ENCODE measurements around the gene RGL4. TPM values are rescaled to one million over a fixed set of nuclear protein-coding genes. Genes with fewer than 3 reads are reported as not detected.

The RGL4 gene
- total and polyA plus RNA-seq, 2 experiments from 2014 or later, result 0.16 TPM; not detected in 1

DNA sequence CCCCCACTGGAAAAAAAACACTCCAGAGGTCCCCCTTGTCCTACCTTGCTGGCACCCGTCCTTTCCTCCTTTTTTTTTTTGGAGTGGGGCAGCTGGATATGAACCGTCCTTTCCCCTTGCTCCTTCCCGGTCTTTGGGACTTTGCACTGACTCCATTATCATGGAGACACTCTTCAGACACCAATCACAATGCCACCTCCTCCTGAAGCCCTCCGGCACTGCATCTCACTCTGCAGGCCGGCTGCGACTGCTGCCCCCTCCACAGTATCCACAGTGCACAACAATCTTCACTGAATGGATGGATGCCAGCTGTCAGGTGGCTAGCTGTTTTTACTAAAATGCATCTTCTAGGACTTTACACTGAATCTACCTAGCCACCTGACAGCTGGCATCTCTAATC, 12.7 kb upstream of the RGL4 start (continued):
- TF ChIP-seq, protein P1, sequence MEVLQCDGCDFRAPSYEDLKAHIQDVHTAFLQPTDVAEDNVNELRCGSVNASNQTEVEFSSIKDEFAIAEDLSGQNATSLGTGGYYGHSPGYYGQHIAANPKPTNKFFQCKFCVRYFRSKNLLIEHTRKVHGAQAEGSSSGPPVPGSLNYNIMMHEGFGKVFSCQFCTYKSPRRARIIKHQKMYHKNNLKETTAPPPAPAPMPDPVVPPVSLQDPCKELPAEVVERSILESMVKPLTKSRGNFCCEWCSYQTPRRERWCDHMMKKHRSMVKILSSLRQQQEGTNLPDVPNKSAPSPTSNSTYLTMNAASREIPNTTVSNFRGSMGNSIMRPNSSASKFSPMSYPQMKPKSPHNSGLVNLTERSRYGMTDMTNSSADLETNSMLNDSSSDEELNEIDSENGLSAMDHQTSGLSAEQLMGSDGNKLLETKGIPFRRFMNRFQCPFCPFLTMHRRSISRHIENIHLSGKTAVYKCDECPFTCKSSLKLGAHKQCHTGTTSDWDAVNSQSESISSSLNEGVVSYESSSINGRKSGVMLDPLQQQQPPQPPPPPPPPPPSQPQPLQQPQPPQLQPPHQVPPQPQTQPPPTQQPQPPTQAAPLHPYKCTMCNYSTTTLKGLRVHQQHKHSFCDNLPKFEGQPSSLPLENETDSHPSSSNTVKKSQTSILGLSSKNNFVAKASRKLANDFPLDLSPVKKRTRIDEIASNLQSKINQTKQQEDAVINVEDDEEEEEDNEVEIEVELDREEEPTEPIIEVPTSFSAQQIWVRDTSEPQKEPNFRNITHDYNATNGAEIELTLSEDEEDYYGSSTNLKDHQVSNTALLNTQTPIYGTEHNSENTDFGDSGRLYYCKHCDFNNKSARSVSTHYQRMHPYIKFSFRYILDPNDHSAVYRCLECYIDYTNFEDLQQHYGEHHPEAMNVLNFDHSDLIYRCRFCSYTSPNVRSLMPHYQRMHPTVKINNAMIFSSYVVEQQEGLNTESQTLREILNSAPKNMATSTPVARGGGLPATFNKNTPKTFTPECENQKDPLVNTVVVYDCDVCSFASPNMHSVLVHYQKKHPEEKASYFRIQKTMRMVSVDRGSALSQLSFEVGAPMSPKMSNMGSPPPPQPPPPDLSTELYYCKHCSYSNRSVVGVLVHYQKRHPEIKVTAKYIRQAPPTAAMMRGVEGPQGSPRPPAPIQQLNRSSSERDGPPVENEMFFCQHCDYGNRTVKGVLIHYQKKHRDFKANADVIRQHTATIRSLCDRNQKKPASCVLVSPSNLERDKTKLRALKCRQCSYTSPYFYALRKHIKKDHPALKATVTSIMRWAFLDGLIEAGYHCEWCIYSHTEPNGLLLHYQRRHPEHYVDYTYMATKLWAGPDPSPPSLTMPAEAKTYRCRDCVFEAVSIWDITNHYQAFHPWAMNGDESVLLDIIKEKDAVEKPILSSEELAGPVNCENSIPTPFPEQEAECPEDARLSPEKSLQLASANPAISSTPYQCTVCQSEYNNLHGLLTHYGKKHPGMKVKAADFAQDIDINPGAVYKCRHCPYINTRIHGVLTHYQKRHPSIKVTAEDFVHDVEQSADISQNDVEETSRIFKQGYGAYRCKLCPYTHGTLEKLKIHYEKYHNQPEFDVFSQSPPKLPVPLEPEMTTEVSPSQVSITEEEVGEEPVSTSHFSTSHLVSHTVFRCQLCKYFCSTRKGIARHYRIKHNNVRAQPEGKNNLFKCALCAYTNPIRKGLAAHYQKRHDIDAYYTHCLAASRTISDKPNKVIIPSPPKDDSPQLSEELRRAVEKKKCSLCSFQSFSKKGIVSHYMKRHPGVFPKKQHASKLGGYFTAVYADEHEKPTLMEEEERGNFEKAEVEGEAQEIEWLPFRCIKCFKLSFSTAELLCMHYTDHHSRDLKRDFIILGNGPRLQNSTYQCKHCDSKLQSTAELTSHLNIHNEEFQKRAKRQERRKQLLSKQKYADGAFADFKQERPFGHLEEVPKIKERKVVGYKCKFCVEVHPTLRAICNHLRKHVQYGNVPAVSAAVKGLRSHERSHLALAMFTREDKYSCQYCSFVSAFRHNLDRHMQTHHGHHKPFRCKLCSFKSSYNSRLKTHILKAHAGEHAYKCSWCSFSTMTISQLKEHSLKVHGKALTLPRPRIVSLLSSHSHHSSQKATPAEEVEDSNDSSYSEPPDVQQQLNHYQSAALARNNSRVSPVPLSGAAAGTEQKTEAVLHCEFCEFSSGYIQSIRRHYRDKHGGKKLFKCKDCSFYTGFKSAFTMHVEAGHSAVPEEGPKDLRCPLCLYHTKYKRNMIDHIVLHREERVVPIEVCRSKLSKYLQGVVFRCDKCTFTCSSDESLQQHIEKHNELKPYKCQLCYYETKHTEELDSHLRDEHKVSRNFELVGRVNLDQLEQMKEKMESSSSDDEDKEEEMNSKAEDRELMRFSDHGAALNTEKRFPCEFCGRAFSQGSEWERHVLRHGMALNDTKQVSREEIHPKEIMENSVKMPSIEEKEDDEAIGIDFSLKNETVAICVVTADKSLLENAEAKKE (CRISPR knock-in tag; IDR thresholded peaks at IDR 0.05), result no peak

DNA sequence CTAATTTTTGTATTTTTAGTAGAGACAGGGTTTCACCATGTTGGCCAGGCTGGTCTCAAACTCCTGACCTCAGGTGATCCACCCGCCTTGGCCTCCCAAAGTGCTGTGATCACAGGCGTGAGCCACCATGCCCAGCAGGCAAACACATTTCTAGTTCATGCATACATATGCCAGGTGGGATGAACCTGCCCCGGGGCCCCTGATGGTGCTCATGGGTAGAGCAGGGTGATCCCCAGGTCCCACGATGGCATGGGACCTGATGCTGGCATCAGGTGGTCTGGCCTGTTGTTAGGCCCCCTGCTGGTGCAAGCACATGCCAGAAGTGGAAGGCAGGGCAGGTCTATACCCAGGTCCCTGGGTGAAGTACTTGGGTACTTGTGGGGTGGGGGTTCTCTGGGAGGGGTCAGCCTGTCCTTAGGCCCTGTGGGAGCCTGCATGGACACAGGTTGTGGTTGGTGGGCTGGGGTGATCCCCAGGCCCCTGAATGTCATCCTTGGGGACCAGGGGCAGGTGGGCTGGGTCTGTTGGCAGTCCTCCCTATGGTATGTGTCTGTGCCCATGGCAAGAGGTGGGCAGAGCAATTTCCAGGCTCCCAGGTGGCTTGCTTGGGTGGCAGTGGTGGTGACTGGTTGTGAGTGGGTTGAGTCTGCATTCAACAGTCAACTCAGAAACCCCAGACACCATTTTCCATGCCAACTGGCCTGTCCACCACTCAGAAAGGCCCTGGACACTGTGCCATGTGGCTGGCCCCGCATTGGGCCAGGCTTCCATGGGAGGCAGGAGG, 9.6 kb upstream of the RGL4 start:
- no peaks in the 10 kb centered on the region for H3K4me1 ChIP-seq (ENCODE audit: insufficient read depth)
- H3K79me2 ChIP-seq (replicated peaks; ENCODE audit: insufficient read depth), result no peaks in the 10 kb centered on the region
- H3K4me3 ChIP-seq, result no peak overlapping the region
- H4K20me1 ChIP-seq (replicated peaks; ENCODE audit: insufficient read depth), result peaks cover 3% of the 10 kb centered on the region; the same call in 1 of the 2 replicates
- no peak overlapping the region for H3K27ac ChIP-seq (ENCODE audit: low read depth)
- no peaks in the 10 kb centered on the region for H3F3A ChIP-seq (replicated peaks; ENCODE audit: low read depth)
- Mint-ChIP-seq H3K9me3 (no peaks in the 10 kb centered on the region; the same call in 2 of the 3 replicates), H3K4me3 (no peak overlapping the region), H3K4me1 (peaks cover 9% of the 10 kb centered on the region), H3K36me3 (ENCODE audit: low read depth) (no peaks in the 10 kb centered on the region), H3K27me3 (ENCODE audit: insufficient read depth, low read depth, poor library complexity) (peaks cover 9% of the 10 kb centered on the region), H3K27ac (no peak overlapping the region)
- H3K36me3 ChIP-seq (ENCODE audit: insufficient read depth), result no peaks in the 10 kb centered on the region
- no peak overlapping the region for H3K4me2 ChIP-seq
- H3K27me3 ChIP-seq (ENCODE audit: insufficient read depth), result no peaks in the 10 kb centered on the region
- no peak for DNase-seq (ENCODE audit: low spot score)
- no peak overlapping the region for H2AFZ ChIP-seq
- H3K9me2 ChIP-seq (ENCODE audit: insufficient read depth), result no peaks in the 10 kb centered on the region
- no peak for ATAC-seq
- TF ChIP-seq, protein P2, sequence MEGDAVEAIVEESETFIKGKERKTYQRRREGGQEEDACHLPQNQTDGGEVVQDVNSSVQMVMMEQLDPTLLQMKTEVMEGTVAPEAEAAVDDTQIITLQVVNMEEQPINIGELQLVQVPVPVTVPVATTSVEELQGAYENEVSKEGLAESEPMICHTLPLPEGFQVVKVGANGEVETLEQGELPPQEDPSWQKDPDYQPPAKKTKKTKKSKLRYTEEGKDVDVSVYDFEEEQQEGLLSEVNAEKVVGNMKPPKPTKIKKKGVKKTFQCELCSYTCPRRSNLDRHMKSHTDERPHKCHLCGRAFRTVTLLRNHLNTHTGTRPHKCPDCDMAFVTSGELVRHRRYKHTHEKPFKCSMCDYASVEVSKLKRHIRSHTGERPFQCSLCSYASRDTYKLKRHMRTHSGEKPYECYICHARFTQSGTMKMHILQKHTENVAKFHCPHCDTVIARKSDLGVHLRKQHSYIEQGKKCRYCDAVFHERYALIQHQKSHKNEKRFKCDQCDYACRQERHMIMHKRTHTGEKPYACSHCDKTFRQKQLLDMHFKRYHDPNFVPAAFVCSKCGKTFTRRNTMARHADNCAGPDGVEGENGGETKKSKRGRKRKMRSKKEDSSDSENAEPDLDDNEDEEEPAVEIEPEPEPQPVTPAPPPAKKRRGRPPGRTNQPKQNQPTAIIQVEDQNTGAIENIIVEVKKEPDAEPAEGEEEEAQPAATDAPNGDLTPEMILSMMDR (conservative IDR thresholded peaks at IDR 0.05; ENCODE audit: low read depth in 2 of 2), result no peak
- TF ChIP-seq STAT1 (IDR thresholded peaks at IDR 0.05; ENCODE audit: unreplicated experiment), result no peak
- no peak for TF ChIP-seq ZNF331 (CRISPR knock-in tag; IDR thresholded peaks at IDR 0.05; ENCODE audit: low read depth)
- no peak for TF ChIP-seq CREB1 (CRISPR knock-in tag; IDR thresholded peaks at IDR 0.05; ENCODE audit: low read depth)
- TF ChIP-seq EZH2phosphoT487 (IDR thresholded peaks at IDR 0.05; ENCODE audit: unreplicated experiment), result no peak
- TF ChIP-seq EZH2 (IDR thresholded peaks at IDR 0.05; ENCODE audit: low read depth, unreplicated experiment), result no peak
- TF ChIP-seq JUNB (IDR thresholded peaks at IDR 0.05; ENCODE audit: unreplicated experiment), result no peak
- TF ChIP-seq ZNF114 (CRISPR knock-in tag; IDR thresholded peaks at IDR 0.05), result no peak
- TF ChIP-seq, protein P3, sequence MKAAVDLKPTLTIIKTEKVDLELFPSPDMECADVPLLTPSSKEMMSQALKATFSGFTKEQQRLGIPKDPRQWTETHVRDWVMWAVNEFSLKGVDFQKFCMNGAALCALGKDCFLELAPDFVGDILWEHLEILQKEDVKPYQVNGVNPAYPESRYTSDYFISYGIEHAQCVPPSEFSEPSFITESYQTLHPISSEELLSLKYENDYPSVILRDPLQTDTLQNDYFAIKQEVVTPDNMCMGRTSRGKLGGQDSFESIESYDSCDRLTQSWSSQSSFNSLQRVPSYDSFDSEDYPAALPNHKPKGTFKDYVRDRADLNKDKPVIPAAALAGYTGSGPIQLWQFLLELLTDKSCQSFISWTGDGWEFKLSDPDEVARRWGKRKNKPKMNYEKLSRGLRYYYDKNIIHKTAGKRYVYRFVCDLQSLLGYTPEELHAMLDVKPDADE (IDR thresholded peaks at IDR 0.05), result no peak
- TF ChIP-seq, protein P4, sequence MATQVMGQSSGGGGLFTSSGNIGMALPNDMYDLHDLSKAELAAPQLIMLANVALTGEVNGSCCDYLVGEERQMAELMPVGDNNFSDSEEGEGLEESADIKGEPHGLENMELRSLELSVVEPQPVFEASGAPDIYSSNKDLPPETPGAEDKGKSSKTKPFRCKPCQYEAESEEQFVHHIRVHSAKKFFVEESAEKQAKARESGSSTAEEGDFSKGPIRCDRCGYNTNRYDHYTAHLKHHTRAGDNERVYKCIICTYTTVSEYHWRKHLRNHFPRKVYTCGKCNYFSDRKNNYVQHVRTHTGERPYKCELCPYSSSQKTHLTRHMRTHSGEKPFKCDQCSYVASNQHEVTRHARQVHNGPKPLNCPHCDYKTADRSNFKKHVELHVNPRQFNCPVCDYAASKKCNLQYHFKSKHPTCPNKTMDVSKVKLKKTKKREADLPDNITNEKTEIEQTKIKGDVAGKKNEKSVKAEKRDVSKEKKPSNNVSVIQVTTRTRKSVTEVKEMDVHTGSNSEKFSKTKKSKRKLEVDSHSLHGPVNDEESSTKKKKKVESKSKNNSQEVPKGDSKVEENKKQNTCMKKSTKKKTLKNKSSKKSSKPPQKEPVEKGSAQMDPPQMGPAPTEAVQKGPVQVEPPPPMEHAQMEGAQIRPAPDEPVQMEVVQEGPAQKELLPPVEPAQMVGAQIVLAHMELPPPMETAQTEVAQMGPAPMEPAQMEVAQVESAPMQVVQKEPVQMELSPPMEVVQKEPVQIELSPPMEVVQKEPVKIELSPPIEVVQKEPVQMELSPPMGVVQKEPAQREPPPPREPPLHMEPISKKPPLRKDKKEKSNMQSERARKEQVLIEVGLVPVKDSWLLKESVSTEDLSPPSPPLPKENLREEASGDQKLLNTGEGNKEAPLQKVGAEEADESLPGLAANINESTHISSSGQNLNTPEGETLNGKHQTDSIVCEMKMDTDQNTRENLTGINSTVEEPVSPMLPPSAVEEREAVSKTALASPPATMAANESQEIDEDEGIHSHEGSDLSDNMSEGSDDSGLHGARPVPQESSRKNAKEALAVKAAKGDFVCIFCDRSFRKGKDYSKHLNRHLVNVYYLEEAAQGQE (IDR thresholded peaks at IDR 0.05; ENCODE audit: unreplicated experiment), result no peak
- no peak for TF ChIP-seq POLR2AphosphoS5 (IDR thresholded peaks at IDR 0.05; ENCODE audit: low read depth)

Measured in GM23338 (cell line).